Measurements from ENCODE around the gene PRDM16.
A peak's percentile ranks its signal among the peaks of the same experiment; 100 is the strongest.

PRDM16 gene

GRCh38 chr1:3339856-3340255 lies 270.9 kb downstream of the PRDM16 start:
- DNase-seq (ENCODE audit: low spot score) = no peak

- DNase-seq (ENCODE audit: low spot score) = no peak
Measured at GRCh38 chr1:3340548-3341235, 271.7 kb downstream of the PRDM16 start.

GRCh38 chr1:3341236-3341994 lies 272.4 kb downstream of the PRDM16 start:
- no peak for DNase-seq (ENCODE audit: low spot score)

GRCh38 chr1:3342960-3343359 lies 274.0 kb downstream of the PRDM16 start:
- no peak for DNase-seq (ENCODE audit: low spot score)

GRCh38 chr1:3344395-3344794 lies 275.4 kb downstream of the PRDM16 start:
- DNase-seq (ENCODE audit: low spot score) = no peak

- DNase-seq (ENCODE audit: low spot score) = no peak
Measured at GRCh38 chr1:3345792-3346191, 276.8 kb downstream of the PRDM16 start.

- no peak for DNase-seq (ENCODE audit: low spot score)
Measured at GRCh38 chr1:3346478-3346877, 277.5 kb downstream of the PRDM16 start.

- DNase-seq (ENCODE audit: low spot score) = no peak
Measured at GRCh38 chr1:3347257-3348020, 278.4 kb downstream of the PRDM16 start.

- DNase-seq (ENCODE audit: low spot score) = no peak
Measured at GRCh38 chr1:3348196-3348865, 279.3 kb downstream of the PRDM16 start.

- peak; percentile 77 for DNase-seq (ENCODE audit: low spot score)
Measured at GRCh38 chr1:3349161-3349967, 280.4 kb downstream of the PRDM16 start.

- DNase-seq (ENCODE audit: low spot score) = no peak
Measured at GRCh38 chr1:3349968-3350299, 280.9 kb downstream of the PRDM16 start.

- no peak for DNase-seq (ENCODE audit: low spot score)
Measured at GRCh38 chr1:3350506-3351261, 281.7 kb downstream of the PRDM16 start.

- DNase-seq (ENCODE audit: low spot score) = no peak
Measured at GRCh38 chr1:3351449-3352298, 282.7 kb downstream of the PRDM16 start.

- DNase-seq (ENCODE audit: low spot score) = peak; percentile 86
Measured at GRCh38 chr1:3352299-3352951, 283.4 kb downstream of the PRDM16 start.

- DNase-seq (ENCODE audit: low spot score) = no peak
Measured at GRCh38 chr1:3352952-3353331, 283.9 kb downstream of the PRDM16 start.

GRCh38 chr1:3353876-3354275 lies 284.9 kb downstream of the PRDM16 start:
- no peak for DNase-seq (ENCODE audit: low spot score)

- DNase-seq (ENCODE audit: low spot score) = no peak
Measured at GRCh38 chr1:3355089-3355488, 286.1 kb downstream of the PRDM16 start.

GRCh38 chr1:3355894-3356826 lies 287.2 kb downstream of the PRDM16 start:
- no peak for DNase-seq (ENCODE audit: low spot score)

Measured in ecto neural progenitor cell (in vitro differentiated cells).